ENCODE measurements around the gene MLH3. TPM values are rescaled to one million over a fixed set of nuclear protein-coding genes. Genes with fewer than 3 reads are reported as not detected.

Gene MLH3
- total RNA-seq, 1 experiment from 2014 or later = 23.0 TPM

- H3K4me3 Mint-ChIP-seq = no peak overlapping the region
- Histone ChIP-seq H4K20me1 (ENCODE audit: control insufficient read depth, insufficient read depth, insufficient read length) (no peaks in the 10 kb centered on the region), H3K9me3 (ENCODE audit: control insufficient read depth, low read depth, low read length) (no peaks in the 10 kb centered on the region), H2BK20ac (ENCODE audit: low read depth, low read length, poor library complexity, severe bottlenecking) (no peak overlapping the region), H3K18ac (ENCODE audit: insufficient read length, low read depth, low read length) (no peak overlapping the region), H3K23ac (ENCODE audit: insufficient read length, low read depth, low read length) (no peak overlapping the region), H3K56ac (ENCODE audit: insufficient read length, low read depth, low read length) (no peak overlapping the region), H2BK12ac (ENCODE audit: insufficient read length, low read depth, low read length) (no peak overlapping the region), H3K4me1 (ENCODE audit: insufficient read depth, low read length) (0 out of 2 replicates have a peak, but pooled peaks cover 2% of the 10 kb centered on the region), H2AFZ (ENCODE audit: low read length) (no peak overlapping the region), H2BK120ac (ENCODE audit: low read depth, low read length, poor library complexity, severe bottlenecking) (no peak overlapping the region), H4K5ac (ENCODE audit: insufficient read length, low read depth, low read length) (no peak overlapping the region), H3K23me2 (ENCODE audit: insufficient read length, low read depth, low read length, poor library complexity, severe bottlenecking) (peaks cover 3% of the 10 kb centered on the region), H2AK5ac (ENCODE audit: insufficient read length, low read length) (no peak overlapping the region), H3K4me2 (ENCODE audit: insufficient read depth, insufficient read length, low read length) (no peak overlapping the region), H3K79me1 (ENCODE audit: insufficient read depth, low read depth, low read length, poor library complexity, severe bottlenecking) (peaks cover 3% of the 10 kb centered on the region), H2BK5ac (ENCODE audit: insufficient read length, low read length) (no peak overlapping the region), H4K8ac (replicated peaks; ENCODE audit: insufficient read length, low read depth, low read length) (no peak overlapping the region), H3K14ac (ENCODE audit: insufficient read depth, low read length) (no peak overlapping the region), H2BK15ac (ENCODE audit: low read depth, low read length) (no peak overlapping the region), H3K4ac (ENCODE audit: low read depth, low read length) (no peak overlapping the region), H3K9ac (ENCODE audit: extremely low read depth, insufficient read length, low read length) (no peak overlapping the region), H4K91ac (ENCODE audit: insufficient read length, low read depth, low read length) (no peak overlapping the region), H3K27ac (ENCODE audit: insufficient read length, low read depth, low read length) (no peak overlapping the region), H3K79me2 (ENCODE audit: insufficient read depth, low read length) (no peaks in the 10 kb centered on the region), H3K27me3 (ENCODE audit: insufficient read depth, low read length) (no peaks in the 10 kb centered on the region), H3T11ph (ENCODE audit: low read length) (no peak overlapping the region)
- no peak for DNase-seq
- no peaks in the 10 kb centered on the region; a peak in 1 of 5 replicates for H3K9me3 Mint-ChIP-seq
- H3K4me1 Mint-ChIP-seq = no peaks in the 10 kb centered on the region; a peak in 1 of 4 replicates
- WGBS (ENCODE audit: extremely low coverage, insufficient read length, low lambda C conversion rate) = no CpG with 5 or more reads among the region's 5 CpGs
- no peak overlapping the region for H3K27ac Mint-ChIP-seq
- no peak for TF ChIP-seq CTCF (conservative IDR thresholded peaks at IDR 0.05)
- no peaks in the 10 kb centered on the region for H3K27me3 Mint-ChIP-seq (ENCODE audit: low read depth)
- peaks cover 0 to 16% (median 2%) of the 10 kb centered on the region in 3 experiments; a peak in 4 of 7 replicates for H3K36me3 Mint-ChIP-seq (ENCODE audit: insufficient read depth in 1 of 3, low read depth in 3 of 3)
Measured at GRCh38 chr14:75049136-75049535, 2.1 kb downstream of the MLH3 start.

Data from H9 (cell line).